GM19023 (cell line): ENCODE data around the gene GLMN.
"Not testable (repeated sequence)": the region's sequence is repeated elsewhere in the genome, so short reads cannot be mapped to it uniquely, and the experiment has no call there.

ENCODE experiments used
- ATAC-seq: cut with Tn5 transposase; IDR thresholded peaks from one replicate; pipeline ENCODE4 v1.9.1; 2021; ENCODE audit warnings: mild to moderate bottlenecking, moderate library complexity; ENCODE audit not compliant: unreplicated experiment

Gene GLMN

GRCh38 chr1:92299477-92300150, 827 bp upstream of the GLMN start:
- no peak for ATAC-seq

- no peak for ATAC-seq
Observed at GRCh38 chr1:92298213-92298572, 594 bp downstream of the GLMN start.

- ATAC-seq: no peak
Observed at GRCh38 chr1:92291372-92291999, 7.3 kb downstream of the GLMN start.

- ATAC-seq: not testable (repeated sequence)
Observed at GRCh38 chr1:92281411-92281810, 17.4 kb downstream of the GLMN start.

- ATAC-seq: not testable (repeated sequence)
Observed at GRCh38 chr1:92279781-92280180, 19.0 kb downstream of the GLMN start.

GRCh38 chr1:92277105-92277723, 21.6 kb downstream of the GLMN start:
- no peak for ATAC-seq

GRCh38 chr1:92276082-92276481, 22.7 kb downstream of the GLMN start:
- ATAC-seq: no peak

GRCh38 chr1:92274939-92275338, 23.8 kb downstream of the GLMN start:
- ATAC-seq: no peak

- no peak for ATAC-seq
Observed at GRCh38 chr1:92273039-92273438, 25.7 kb downstream of the GLMN start.

GRCh38 chr1:92262516-92262915, 36.3 kb downstream of the GLMN start:
- ATAC-seq: no peak

- no peak for ATAC-seq
Observed at GRCh38 chr1:92259350-92259749, 39.4 kb downstream of the GLMN start.

GRCh38 chr1:92254714-92255113, 44.1 kb downstream of the GLMN start:
- not testable (repeated sequence) for ATAC-seq

- ATAC-seq: no peak
Observed at GRCh38 chr1:92244376-92244775, 54.4 kb downstream of the GLMN start.

- ATAC-seq: no peak
Observed at GRCh38 chr1:92240034-92240433, 58.8 kb downstream of the GLMN start.

GRCh38 chr1:92230736-92231135, 68.1 kb downstream of the GLMN start:
- no peak for ATAC-seq

- no peak for ATAC-seq
Observed at GRCh38 chr1:92228401-92228800, 70.4 kb downstream of the GLMN start.

GRCh38 chr1:92219028-92219427, 79.8 kb downstream of the GLMN start:
- no peak for ATAC-seq

- ATAC-seq: no peak
Observed at GRCh38 chr1:92218559-92218958, 80.2 kb downstream of the GLMN start.

- ATAC-seq: no peak
Observed at GRCh38 chr1:92217721-92218120, 81.1 kb downstream of the GLMN start, which contains the start of gene C1orf146. Gene C1orf146 (plus strand): TSS chr1:92217915. CDS start chr1:92231421, 13,506 bp downstream.

- ATAC-seq: no peak
Observed at GRCh38 chr1:92211166-92211565, 87.6 kb downstream of the GLMN start.

GRCh38 chr1:92210701-92211100, 88.1 kb downstream of the GLMN start:
- no peak for ATAC-seq

GRCh38 chr1:92203105-92203504, 95.7 kb downstream of the GLMN start:
- ATAC-seq: no peak
